K562 (cell line): Measurements from ENCODE around the gene ERRFI1. TPM values are rescaled to one million over a fixed set of nuclear protein-coding genes. Genes with fewer than 3 reads are reported as not detected.

Experiments
- ATAC-seq: fragments of 200-7000 bp; cut with Tn5 transposase; 3 replicates; pipeline ENCODE4 v1.9.1; 2020; ENCODE audit warnings: moderate library complexity
- BruUV-seq: library from RNA; stranded (reverse); fragments of 400-500 nt; replicated peaks from 2 replicates; lab custom pipeline; 2021; lab: Mats Ljungman, UMichigan
- CTCF ChIA-PET: fragments of 300-600 bp; formaldehyde crosslinking; extraction: SDS; loops from one replicate; lab custom pipeline; 2021; ENCODE audit warnings: low intra/inter-chr PET ratio; lab: Yijun Ruan, JAX
- POLR2A ChIA-PET: fragments of 300-600, 350-650 bp; sonication (Branson Sonifier 250); formaldehyde crosslinking; extraction: SDS; loops from one replicate; lab custom pipeline; 2021; ENCODE audit warnings: antibody characterized with exemption, inconsistent platforms; lab: Yijun Ruan, JAX
- DNase-seq, 4 experiments: peaks; one replicate each; pipeline versions ENCODE4 v3.0.0 to v3.0.0-alpha.2; 2011 to 2018; ENCODE audit warnings: low spot score in 3 of 4, mixed read lengths in 3 of 4; ENCODE audit errors: extremely low read depth in 1 of 4
- FAIRE-seq: peaks from 2 replicates; lab custom pipeline; 2011; peaks lifted over from hg19 to GRCh38; lab: Jason Lieb, UNC
- H2AFZ ChIP-seq: 2 replicates; pipeline ENCODE4 v1.6.0; 2011; ENCODE audit warnings: low read depth, low read length, control low read depth, inconsistent platforms
- H3K27ac ChIP-seq: fragments of 200-600 bp; 3 replicates; pipeline ENCODE4 v1.8.0; 2011; ENCODE audit warnings: low read depth, mild to moderate bottlenecking, control low read depth, inconsistent platforms, low read length, moderate library complexity, mixed read lengths; ENCODE audit errors: extremely low read depth
- H3K27me3 ChIP-seq, 2 experiments: fragments of 300-600 bp in 1 of 2; 2 replicates in 1 of 2; 3 replicates in 1 of 2; pipeline versions ENCODE4 v1.6.0 to v1.8.0; 2011; ENCODE audit warnings: inconsistent platforms in 2 of 2, low read length in 2 of 2, mild to moderate bottlenecking in 1 of 2, mixed read lengths in 1 of 2, moderate library complexity in 1 of 2; ENCODE audit not compliant: control insufficient read depth in 2 of 2, insufficient read depth in 2 of 2
- H3K36me3 ChIP-seq: fragments of 300-600 bp; 3 replicates; pipeline ENCODE4 v1.8.0; 2011; ENCODE audit warnings: mild to moderate bottlenecking, low read length, inconsistent platforms; ENCODE audit not compliant: control insufficient read depth, insufficient read depth
- H3K4me1 ChIP-seq, 2 experiments: fragments of 200-600 bp in 1 of 2; replicated peaks in 1 of 2; 2 replicates in 1 of 2; 3 replicates in 1 of 2; pipeline versions ENCODE4 v1.5.1 to v1.8.0; 2011; ENCODE audit warnings: inconsistent platforms in 2 of 2, low read length in 2 of 2, mild to moderate bottlenecking in 1 of 2, mixed read lengths in 1 of 2, moderate library complexity in 1 of 2; ENCODE audit not compliant: control insufficient read depth in 2 of 2, insufficient read depth in 2 of 2
- H3K4me2 ChIP-seq: 2 replicates; pipeline ENCODE4 v1.6.1; 2011; ENCODE audit warnings: low read length, control low read depth, inconsistent platforms, mixed read lengths; ENCODE audit not compliant: insufficient read depth
- H3K4me3 ChIP-seq: fragments of 200-600 bp; sonication (generic), shearing (Covaris generic); 2 replicates; pipeline ENCODE4 v1.5.1; 2016; ENCODE audit warnings: control low read depth, inconsistent platforms
- H3K79me2 ChIP-seq: fragments of 200-600 bp; 3 replicates; pipeline ENCODE4 v1.8.0; 2011; ENCODE audit warnings: low read length, inconsistent platforms; ENCODE audit not compliant: control insufficient read depth, insufficient read depth
- H3K9ac ChIP-seq, 2 experiments: 2 replicates each; pipeline versions ENCODE4 v1.6.0 to v1.6.1; 2011; ENCODE audit warnings: low read depth in 2 of 2, low read length in 2 of 2, control low read depth in 1 of 2, inconsistent platforms in 1 of 2, mild to moderate bottlenecking in 1 of 2, mixed read lengths in 1 of 2; ENCODE audit not compliant: insufficient read depth in 1 of 2
- H3K9me1 ChIP-seq: one replicate; pipeline ENCODE4 v1.6.0; 2011; ENCODE audit warnings: inconsistent platforms, mild to moderate bottlenecking, low read length, moderate library complexity; ENCODE audit not compliant: control insufficient read depth, insufficient read depth
- H3K9me3 ChIP-seq: replicated peaks from 2 replicates; pipeline ENCODE4 v1.5.1; 2011; ENCODE audit warnings: low read depth, low read length, inconsistent platforms; ENCODE audit not compliant: control insufficient read depth, insufficient read depth
- H4K20me1 ChIP-seq: replicated peaks from 2 replicates; pipeline ENCODE4 v1.6.1; 2011; ENCODE audit warnings: low read length, inconsistent platforms, mixed read lengths; ENCODE audit not compliant: control insufficient read depth, insufficient read depth
- CSDE1 ChIP-seq, 2 experiments: fragments of 450-650 bp; IDR thresholded peaks; 2 replicates each; pipeline ENCODE4 v1.6.1; 2016; ENCODE audit warnings: mild to moderate bottlenecking in 1 of 2
- L3MBTL2 ChIP-seq: fragments of 450-650 bp; IDR thresholded peaks from 2 replicates; pipeline ENCODE4 v1.6.1; 2016; ENCODE audit warnings: mild to moderate bottlenecking, moderate library complexity
- RBM34 ChIP-seq: fragments of 200-400 bp; formaldehyde crosslinking; IDR thresholded peaks from 2 replicates; pipeline ENCODE4 v1.6.1; 2018; ENCODE audit warnings: low read length, borderline replicate concordance; ENCODE audit not compliant: insufficient read depth
- SETDB1 ChIP-seq: IDR thresholded peaks from one replicate; pipeline ENCODE4 v1.6.1; 2012; ENCODE audit warnings: low read length, control low read depth, inconsistent platforms
- STAT5B ChIP-seq: fragments of 250-450 bp; sonication (Bioruptor Pico); IDR thresholded peaks from 2 replicates; pipeline ENCODE4 v1.8.0; 2021; ENCODE audit warnings: mild to moderate bottlenecking, inconsistent platforms
- ZNF586 ChIP-seq: fragments of 450-650 bp; formaldehyde crosslinking; conservative IDR thresholded peaks from 2 replicates; pipeline ENCODE4 v1.4.0; 2020; ENCODE audit warnings: mild to moderate bottlenecking, moderate library complexity
- WGBS: fragments of 100-300 bp; shearing (Covaris generic); methylation state at CpG from one replicate; pipeline ENCODE4 v1.1.6; 2016; ENCODE audit warnings: low coverage, mixed read lengths; ENCODE audit not compliant: insufficient coverage; ENCODE audit errors: missing lambda C conversion rate; 5-methylcytosine and 5-hydroxymethylcytosine counted together
- in situ Hi-C: fragments of 300-500 bp; cut with MboI; formaldehyde crosslinking; loops from 4 replicates; pipeline ENCODE4 v1.15.0; 2018; ENCODE audit warnings: inconsistent platforms, mixed read lengths
- intact Hi-C: fragments of 100-400 bp; cut with micrococcal nuclease; formaldehyde crosslinking; loops from 2 replicates; pipeline ENCODE4 v1.14.2; 2022
- polyA plus RNA-seq, 8 experiments: library from polyadenylated mRNA; depleted of rRNA in 4 of 8; stranded (reverse) in 5 of 8; unstranded in 3 of 8; fragments of >200 nt; fragmentation: Nextera tagmentation in 2 of 8; fragmentation: Illumina TruSeq in 1 of 8; extraction: Ambion mirVana in 2 of 8; extraction: Trizol in 1 of 8; gene quantifications; 2 replicates each; pipeline versions ENCODE4 v1.2.1 to v1.2.3, GENCODE V29; 2011 to 2014; ENCODE audit warnings: inconsistent platforms in 1 of 8, missing spikeins in 1 of 8
- total RNA-seq, 7 experiments: library from RNA; depleted of rRNA in 6 of 7; stranded (reverse); fragments of >200 nt in 6 of 7; fragmentation: Illumina TruSeq in 2 of 7; extraction: Trizol in 2 of 7; gene quantifications; 2 replicates each; pipeline versions ENCODE4 v1.2.1 to v1.2.3, GENCODE V29; 2011 to 2021; ENCODE audit warnings: low replicate concordance in 1 of 7
- TF ChIP-seq, protein P1 (sequence below): fragments of 250-450 bp; sonication (Bioruptor Pico); IDR thresholded peaks from 2 replicates; pipeline ENCODE4 v1.4.0; 2020; ENCODE audit warnings: mild to moderate bottlenecking, moderate library complexity
- TF ChIP-seq, protein P2 (sequence below), 2 experiments: fragments of 450-650 bp; formaldehyde crosslinking in 1 of 2; IDR thresholded peaks; 2 replicates each; pipeline versions ENCODE4 v1.4.0 to v1.6.1; 2014 to 2020; ENCODE audit warnings: mild to moderate bottlenecking in 2 of 2, borderline replicate concordance in 1 of 2, low read depth in 1 of 2

Gene ERRFI1
- total and polyA plus RNA-seq, 9 of the 15 experiments (the other 6 are each of a cell fraction or from before 2014, with no cell fraction given), result 0.67 to 4.4 (median 1.1) TPM

DNA sequence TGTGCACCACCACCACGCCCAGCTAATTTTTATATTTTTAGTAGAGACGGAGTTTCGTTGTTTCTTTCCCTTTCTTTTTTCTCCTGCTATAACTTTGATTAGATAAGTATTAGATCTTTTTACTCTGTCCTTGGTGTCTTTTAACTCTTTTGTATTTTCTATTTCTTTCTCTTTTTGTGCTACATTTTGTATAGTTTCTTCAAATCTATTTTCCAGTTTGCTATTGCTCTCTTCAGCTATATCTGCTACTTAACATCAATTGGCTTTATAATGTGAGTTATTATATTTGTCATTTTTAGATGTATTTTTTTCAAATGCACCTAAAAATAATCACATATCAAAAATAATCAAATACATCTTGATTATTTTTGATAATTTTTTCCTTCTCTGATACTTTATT is 16.0 kb upstream of the ERRFI1 start:
- H3K27ac ChIP-seq, result no peak overlapping the region
- H3K9me1 ChIP-seq, result no peaks in the 10 kb centered on the region
- H3K4me3 ChIP-seq, result no peak overlapping the region
- ATAC-seq (no peak), FAIRE-seq (no peak), DNase-seq (no peak)
- H4K20me1 ChIP-seq, result no peaks in the 10 kb centered on the region
- ChIA-PET POLR2A (interaction anchor here (0.7 kb wide), 1 partner anchor 92 kb away, joined by 3 read pairs; no protein-coding TSS in a partner anchor), CTCF (no interaction called here)
- in situ Hi-C loops, result no loop called here
- no peak overlapping the region for H2AFZ ChIP-seq
- no peaks in the 10 kb centered on the region; the same call in 1 of the 2 replicates for H3K9me3 ChIP-seq
- H3K79me2 ChIP-seq, result no peaks in the 10 kb centered on the region
- no peaks in the 10 kb centered on the region for H3K36me3 ChIP-seq
- H3K9ac ChIP-seq, result no peak overlapping the region
- 0 out of 5 replicates have a peak, but pooled peaks cover 0 to 3% of the 10 kb centered on the region in 2 experiments for H3K4me1 ChIP-seq
- no peak overlapping the region for H3K4me2 ChIP-seq
- intact Hi-C loops, result loop anchor here (10.0 kb wide), 1 partner anchor 103 kb away; no protein-coding TSS in a partner anchor
- peaks cover 11 to 24% of the 10 kb centered on the region in 2 experiments; a peak in 4 of 5 replicates for H3K27me3 ChIP-seq
- 5% methylated on average over 3 of the region's 3 CpGs for WGBS
- TF ChIP-seq SETDB1 (no peak), ZNF586 (CRISPR knock-in tag) (no peak), CSDE1 (IDR thresholded peaks at IDR 0.05) (no peak), L3MBTL2 (no peak), STAT5B (no peak), RBM34 (no peak)
- TF ChIP-seq, protein P1, sequence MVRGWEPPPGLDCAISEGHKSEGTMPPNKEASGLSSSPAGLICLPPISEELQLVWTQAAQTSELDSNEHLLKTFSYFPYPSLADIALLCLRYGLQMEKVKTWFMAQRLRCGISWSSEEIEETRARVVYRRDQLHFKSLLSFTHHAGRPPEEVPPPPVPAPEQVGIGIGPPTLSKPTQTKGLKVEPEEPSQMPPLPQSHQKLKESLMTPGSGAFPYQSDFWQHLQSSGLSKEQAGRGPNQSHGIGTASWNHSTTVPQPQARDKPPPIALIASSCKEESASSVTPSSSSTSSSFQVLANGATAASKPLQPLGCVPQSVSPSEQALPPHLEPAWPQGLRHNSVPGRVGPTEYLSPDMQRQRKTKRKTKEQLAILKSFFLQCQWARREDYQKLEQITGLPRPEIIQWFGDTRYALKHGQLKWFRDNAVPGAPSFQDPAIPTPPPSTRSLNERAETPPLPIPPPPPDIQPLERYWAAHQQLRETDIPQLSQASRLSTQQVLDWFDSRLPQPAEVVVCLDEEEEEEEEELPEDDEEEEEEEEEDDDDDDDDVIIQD (CRISPR knock-in tag), result no peak
- TF ChIP-seq, protein P2, sequence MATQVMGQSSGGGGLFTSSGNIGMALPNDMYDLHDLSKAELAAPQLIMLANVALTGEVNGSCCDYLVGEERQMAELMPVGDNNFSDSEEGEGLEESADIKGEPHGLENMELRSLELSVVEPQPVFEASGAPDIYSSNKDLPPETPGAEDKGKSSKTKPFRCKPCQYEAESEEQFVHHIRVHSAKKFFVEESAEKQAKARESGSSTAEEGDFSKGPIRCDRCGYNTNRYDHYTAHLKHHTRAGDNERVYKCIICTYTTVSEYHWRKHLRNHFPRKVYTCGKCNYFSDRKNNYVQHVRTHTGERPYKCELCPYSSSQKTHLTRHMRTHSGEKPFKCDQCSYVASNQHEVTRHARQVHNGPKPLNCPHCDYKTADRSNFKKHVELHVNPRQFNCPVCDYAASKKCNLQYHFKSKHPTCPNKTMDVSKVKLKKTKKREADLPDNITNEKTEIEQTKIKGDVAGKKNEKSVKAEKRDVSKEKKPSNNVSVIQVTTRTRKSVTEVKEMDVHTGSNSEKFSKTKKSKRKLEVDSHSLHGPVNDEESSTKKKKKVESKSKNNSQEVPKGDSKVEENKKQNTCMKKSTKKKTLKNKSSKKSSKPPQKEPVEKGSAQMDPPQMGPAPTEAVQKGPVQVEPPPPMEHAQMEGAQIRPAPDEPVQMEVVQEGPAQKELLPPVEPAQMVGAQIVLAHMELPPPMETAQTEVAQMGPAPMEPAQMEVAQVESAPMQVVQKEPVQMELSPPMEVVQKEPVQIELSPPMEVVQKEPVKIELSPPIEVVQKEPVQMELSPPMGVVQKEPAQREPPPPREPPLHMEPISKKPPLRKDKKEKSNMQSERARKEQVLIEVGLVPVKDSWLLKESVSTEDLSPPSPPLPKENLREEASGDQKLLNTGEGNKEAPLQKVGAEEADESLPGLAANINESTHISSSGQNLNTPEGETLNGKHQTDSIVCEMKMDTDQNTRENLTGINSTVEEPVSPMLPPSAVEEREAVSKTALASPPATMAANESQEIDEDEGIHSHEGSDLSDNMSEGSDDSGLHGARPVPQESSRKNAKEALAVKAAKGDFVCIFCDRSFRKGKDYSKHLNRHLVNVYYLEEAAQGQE (IDR thresholded peaks at IDR 0.05; ENCODE audit: borderline replicate concordance), result no peak
- TF ChIP-seq, protein P2 (CRISPR knock-in tag; IDR thresholded peaks at IDR 0.05; ENCODE audit: low read depth), result no peak
- BruUV-seq, result no TSS peak
